Measurements from ENCODE around the gene SPRY2.

The SPRY2 gene

GRCh38 chr13:80307401-80307987, 33.4 kb downstream of the SPRY2 start:
- H3K27ac Mint-ChIP-seq, result no peak overlapping the region
- H3K4me3 Mint-ChIP-seq, result no peak overlapping the region
- DNase-seq, result no peak
- H3K9me3 Mint-ChIP-seq, result no peaks in the 10 kb centered on the region
- ATAC-seq, result no peak
- no peaks in the 10 kb centered on the region for H3K27me3 Mint-ChIP-seq
- no peaks in the 10 kb centered on the region for H3K4me1 Mint-ChIP-seq

GRCh38 chr13:80306337-80306972, 34.5 kb downstream of the SPRY2 start:
- DNase-seq (no peak), ATAC-seq (no peak)
- no peaks in the 10 kb centered on the region for H3K27me3 Mint-ChIP-seq
- H3K9me3 Mint-ChIP-seq, result no peaks in the 10 kb centered on the region
- H3K4me1 Mint-ChIP-seq, result no peaks in the 10 kb centered on the region
- no peak overlapping the region for H3K27ac Mint-ChIP-seq
- H3K4me3 Mint-ChIP-seq, result no peak overlapping the region

- Mint-ChIP-seq H3K4me1 (no peaks in the 10 kb centered on the region), H3K27me3 (no peaks in the 10 kb centered on the region), H3K9me3 (no peaks in the 10 kb centered on the region), H3K4me3 (no peak overlapping the region), H3K27ac (no peak overlapping the region)
- no peak for ATAC-seq
- no peak for DNase-seq
These were observed 35.2 kb downstream of the SPRY2 start for GRCh38 chr13:80305737-80306136.

- no peaks in the 10 kb centered on the region for H3K27me3 Mint-ChIP-seq
- no peak overlapping the region for H3K4me3 Mint-ChIP-seq
- no peak overlapping the region for H3K27ac Mint-ChIP-seq
- no peaks in the 10 kb centered on the region for H3K4me1 Mint-ChIP-seq
- DNase-seq (no peak), ATAC-seq (no peak)
- no peaks in the 10 kb centered on the region for H3K9me3 Mint-ChIP-seq
These were observed 37.6 kb downstream of the SPRY2 start for GRCh38 chr13:80303225-80303811.

- no peak overlapping the region for H3K27ac Mint-ChIP-seq
- H3K9me3 Mint-ChIP-seq, result no peaks in the 10 kb centered on the region
- DNase-seq (no peak), ATAC-seq (no peak)
- no peak overlapping the region for H3K4me3 Mint-ChIP-seq
- no peaks in the 10 kb centered on the region for H3K4me1 Mint-ChIP-seq
- no peaks in the 10 kb centered on the region for H3K27me3 Mint-ChIP-seq
These were observed 41.9 kb downstream of the SPRY2 start for GRCh38 chr13:80299046-80299445.

- H3K27ac Mint-ChIP-seq, result no peak overlapping the region
- ATAC-seq (no peak), DNase-seq (no peak)
- H3K4me1 Mint-ChIP-seq, result no peaks in the 10 kb centered on the region
- H3K27me3 Mint-ChIP-seq, result no peaks in the 10 kb centered on the region
- H3K9me3 Mint-ChIP-seq, result no peaks in the 10 kb centered on the region
- H3K4me3 Mint-ChIP-seq, result no peak overlapping the region
These were observed 43.4 kb downstream of the SPRY2 start for GRCh38 chr13:80297503-80297902.

GRCh38 chr13:80297094-80297493, 43.8 kb downstream of the SPRY2 start:
- DNase-seq, result no peak
- Mint-ChIP-seq H3K27ac (no peak overlapping the region), H3K4me3 (no peak overlapping the region)

GRCh38 chr13:80296638-80297037, 44.3 kb downstream of the SPRY2 start:
- ATAC-seq, result no peak
- Mint-ChIP-seq H3K4me1 (no peaks in the 10 kb centered on the region), H3K9me3 (no peaks in the 10 kb centered on the region), H3K4me3 (no peak overlapping the region), H3K27ac (no peak overlapping the region), H3K27me3 (no peaks in the 10 kb centered on the region)
- no peak for DNase-seq

More at GRCh38 chr13:80297094-80297493, 43.8 kb downstream of the SPRY2 start:
- Mint-ChIP-seq H3K9me3 (no peaks in the 10 kb centered on the region), H3K27me3 (no peaks in the 10 kb centered on the region), H3K4me1 (no peaks in the 10 kb centered on the region)
- no peak for ATAC-seq

GRCh38 chr13:80290591-80290990, 50.3 kb downstream of the SPRY2 start:
- H3K4me3 Mint-ChIP-seq, result no peak overlapping the region

More at GRCh38 chr13:80290591-80290990, 50.3 kb downstream of the SPRY2 start:
- DNase-seq (no peak), ATAC-seq (no peak)
- H3K4me1 Mint-ChIP-seq, result no peaks in the 10 kb centered on the region
- H3K27me3 Mint-ChIP-seq, result no peaks in the 10 kb centered on the region
- no peaks in the 10 kb centered on the region for H3K9me3 Mint-ChIP-seq
- no peak overlapping the region for H3K27ac Mint-ChIP-seq

Measured in stimulated activated naive CD8-positive, alpha-beta T cell treated with anti-CD3 and anti-CD28 coated beads, Interleukin-15, amount 100 ng/mL, for 72 hours (primary cell).